A673 (cell line): Measurements from ENCODE around the gene CD180. TPM values are rescaled to one million over a fixed set of nuclear protein-coding genes. Genes with fewer than 3 reads are reported as not detected.

Experiments
- BruUV-seq: library from RNA; stranded (reverse); fragments of 400-500 nt; replicated peaks from 2 replicates; lab custom pipeline; 2021; lab: Mats Ljungman, UMichigan
- CTCF ChIA-PET: fragments of 300-600 bp; sonication (Branson Sonifier 250); formaldehyde crosslinking; loops from one replicate; lab custom pipeline; 2022; ENCODE audit warnings: antibody characterized with exemption; lab: Charles Lee
- POLR2A ChIA-PET: fragments of 300-600 bp; sonication (Branson Sonifier 250); formaldehyde crosslinking; loops from one replicate; lab custom pipeline; 2022; ENCODE audit warnings: antibody characterized with exemption; ENCODE audit not compliant: low non-redundant PET; lab: Charles Lee
- DNase-seq: peaks from one replicate; pipeline ENCODE4 v3.0.0-alpha.2; 2015; ENCODE audit warnings: low spot score
- H3K27ac ChIP-seq: fragments of 200-600 bp; sonication (generic); 2 replicates; pipeline ENCODE4 v1.5.1; 2016; ENCODE audit warnings: mixed run types, low read depth, mild to moderate bottlenecking, mixed read lengths, antibody characterized with exemption, low read length; ENCODE audit not compliant: poor library complexity, severe bottlenecking
- H3K27me3 ChIP-seq: fragments of 200-600 bp; sonication (generic); replicated peaks from 2 replicates; pipeline ENCODE4 v1.6.1; 2017; ENCODE audit warnings: mixed run types, low read depth, mild to moderate bottlenecking, mixed read lengths, antibody characterized with exemption, low read length; ENCODE audit not compliant: insufficient read depth, poor library complexity
- H3K36me3 ChIP-seq: fragments of 200-600 bp; sonication (generic); 2 replicates; pipeline ENCODE4 v1.6.1; 2016; ENCODE audit warnings: mixed run types, mild to moderate bottlenecking, mixed read lengths, antibody characterized with exemption, low read length; ENCODE audit not compliant: insufficient read depth, poor library complexity, severe bottlenecking
- H3K4me1 ChIP-seq: fragments of 200-600 bp; sonication (generic); 2 replicates; pipeline ENCODE4 v1.6.1; 2017; ENCODE audit warnings: mixed run types, mild to moderate bottlenecking, mixed read lengths, antibody characterized with exemption, low read length; ENCODE audit not compliant: insufficient read depth, poor library complexity, severe bottlenecking
- H3K4me3 ChIP-seq: fragments of 200-600 bp; sonication (generic); 2 replicates; pipeline ENCODE4 v1.5.1; 2016; ENCODE audit warnings: low read depth, mixed run types, mild to moderate bottlenecking, mixed read lengths, low read length; ENCODE audit not compliant: poor library complexity, severe bottlenecking
- H3K9me3 ChIP-seq: fragments of 200-600 bp; sonication (generic); 2 replicates; pipeline ENCODE4 v1.6.1; 2016; ENCODE audit warnings: mixed run types, low read depth, mild to moderate bottlenecking, mixed read lengths, antibody characterized with exemption, low read length; ENCODE audit not compliant: poor library complexity, severe bottlenecking
- EZH2 ChIP-seq: fragments of 200-600 bp; sonication (generic); IDR thresholded peaks from 2 replicates; pipeline ENCODE4 v1.6.1; 2017; ENCODE audit warnings: borderline replicate concordance, low read depth, mild to moderate bottlenecking, mixed read lengths, antibody characterized with exemption, low read length; ENCODE audit not compliant: poor library complexity, severe bottlenecking
- intact Hi-C: fragments of 100-400 bp; cut with micrococcal nuclease; formaldehyde crosslinking; loops from one replicate; pipeline ENCODE4 v1.10.0; 2022; ENCODE audit not compliant: unreplicated experiment
- total RNA-seq: library from RNA; stranded (reverse); gene quantifications from 2 replicates; pipeline ENCODE4 v1.2.3, GENCODE V29; 2021
- TF ChIP-seq, protein P1 (sequence below): fragments of 300-800, 200-600 bp; sonication (generic); conservative IDR thresholded peaks from 2 replicates; pipeline ENCODE4 v1.5.1; 2017; ENCODE audit warnings: low read depth, mild to moderate bottlenecking, antibody characterized with exemption, low read length, moderate library complexity, mixed read lengths

The CD180 gene
- total RNA-seq, 1 experiment from 2014 or later, result not detected

DNA sequence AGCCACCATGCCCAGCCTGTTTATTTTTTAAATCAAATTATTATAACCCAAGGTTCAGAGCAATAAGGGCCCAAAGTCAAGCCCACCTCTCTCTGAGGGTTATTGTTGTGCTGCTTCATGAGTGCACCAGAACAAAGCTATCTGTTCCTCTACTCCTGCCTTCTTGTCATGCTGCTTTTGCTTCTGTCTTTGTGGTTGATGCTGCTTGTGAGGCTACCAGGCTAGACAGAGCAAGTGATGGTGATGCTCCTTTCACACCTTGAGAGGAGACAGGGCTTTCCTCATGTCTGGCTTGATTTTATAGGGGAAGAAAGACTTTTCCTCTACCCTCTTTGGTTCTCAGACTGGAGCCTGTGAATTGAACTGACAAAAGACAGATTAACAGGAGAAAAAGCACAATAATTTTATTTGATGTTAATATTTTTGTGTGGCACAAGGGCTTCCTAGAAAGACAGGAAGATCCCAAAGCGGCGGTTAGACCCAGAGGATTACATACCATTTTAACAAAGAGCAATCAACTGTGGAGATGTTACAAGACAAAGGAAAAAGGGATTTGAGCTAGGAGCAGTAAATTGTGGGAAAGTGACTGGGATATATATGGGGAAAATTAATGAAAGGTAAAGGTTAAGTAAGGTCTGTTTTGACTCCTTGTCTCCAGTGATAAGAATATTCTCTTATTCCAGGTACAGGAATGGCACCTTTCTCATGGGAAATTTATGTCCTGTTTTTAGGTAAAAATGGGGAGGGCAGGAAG lies 4.4 kb upstream of the CD180 start:
- Histone ChIP-seq H3K27me3 (no peaks in the 10 kb centered on the region), H3K27ac (no peak overlapping the region), H3K4me1 (no peaks in the 10 kb centered on the region), H3K36me3 (no peaks in the 10 kb centered on the region), H3K4me3 (no peak overlapping the region), H3K9me3 (no peaks in the 10 kb centered on the region)
- POLR2A ChIA-PET, result interaction anchor here (0.6 kb wide), 1 partner anchor 1754 kb away, joined by 3 read pairs; no protein-coding TSS in a partner anchor
- no peak for DNase-seq
- intact Hi-C loops, result no loop called here
- BruUV-seq, result no TSS peak
- no peak for TF ChIP-seq EZH2
- TF ChIP-seq, protein P1, sequence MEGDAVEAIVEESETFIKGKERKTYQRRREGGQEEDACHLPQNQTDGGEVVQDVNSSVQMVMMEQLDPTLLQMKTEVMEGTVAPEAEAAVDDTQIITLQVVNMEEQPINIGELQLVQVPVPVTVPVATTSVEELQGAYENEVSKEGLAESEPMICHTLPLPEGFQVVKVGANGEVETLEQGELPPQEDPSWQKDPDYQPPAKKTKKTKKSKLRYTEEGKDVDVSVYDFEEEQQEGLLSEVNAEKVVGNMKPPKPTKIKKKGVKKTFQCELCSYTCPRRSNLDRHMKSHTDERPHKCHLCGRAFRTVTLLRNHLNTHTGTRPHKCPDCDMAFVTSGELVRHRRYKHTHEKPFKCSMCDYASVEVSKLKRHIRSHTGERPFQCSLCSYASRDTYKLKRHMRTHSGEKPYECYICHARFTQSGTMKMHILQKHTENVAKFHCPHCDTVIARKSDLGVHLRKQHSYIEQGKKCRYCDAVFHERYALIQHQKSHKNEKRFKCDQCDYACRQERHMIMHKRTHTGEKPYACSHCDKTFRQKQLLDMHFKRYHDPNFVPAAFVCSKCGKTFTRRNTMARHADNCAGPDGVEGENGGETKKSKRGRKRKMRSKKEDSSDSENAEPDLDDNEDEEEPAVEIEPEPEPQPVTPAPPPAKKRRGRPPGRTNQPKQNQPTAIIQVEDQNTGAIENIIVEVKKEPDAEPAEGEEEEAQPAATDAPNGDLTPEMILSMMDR, result no peak
- CTCF ChIA-PET, result no interaction called here

DNA sequence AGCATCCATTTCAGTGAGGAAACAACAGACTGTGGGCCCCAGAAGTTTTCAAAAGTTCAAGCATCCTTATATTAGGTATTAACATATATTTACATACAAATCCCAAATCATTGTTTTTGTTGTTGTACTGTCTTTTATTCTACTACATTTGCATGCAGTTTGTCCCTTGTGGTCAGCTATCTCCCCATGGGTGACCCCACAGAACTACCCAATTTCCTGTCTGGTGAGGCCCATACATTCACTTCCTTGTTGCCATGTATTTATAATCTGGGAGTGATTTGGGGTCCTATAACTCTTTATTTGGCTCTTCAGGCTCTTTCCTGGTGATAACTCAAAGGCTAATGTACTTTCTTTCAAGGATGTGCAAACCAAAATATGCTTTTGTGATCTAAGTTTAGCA lies 3.3 kb upstream of the CD180 start:
- BruUV-seq, result no TSS peak
- Histone ChIP-seq H3K4me1 (no peaks in the 10 kb centered on the region), H3K36me3 (no peaks in the 10 kb centered on the region), H3K27ac (no peak overlapping the region), H3K9me3 (no peaks in the 10 kb centered on the region), H3K4me3 (no peak overlapping the region), H3K27me3 (no peaks in the 10 kb centered on the region)
- ChIA-PET CTCF (no interaction called here), POLR2A (no interaction called here)
- intact Hi-C loops, result no loop called here
- no peak for DNase-seq
- TF ChIP-seq, protein P1, result no peak

DNA sequence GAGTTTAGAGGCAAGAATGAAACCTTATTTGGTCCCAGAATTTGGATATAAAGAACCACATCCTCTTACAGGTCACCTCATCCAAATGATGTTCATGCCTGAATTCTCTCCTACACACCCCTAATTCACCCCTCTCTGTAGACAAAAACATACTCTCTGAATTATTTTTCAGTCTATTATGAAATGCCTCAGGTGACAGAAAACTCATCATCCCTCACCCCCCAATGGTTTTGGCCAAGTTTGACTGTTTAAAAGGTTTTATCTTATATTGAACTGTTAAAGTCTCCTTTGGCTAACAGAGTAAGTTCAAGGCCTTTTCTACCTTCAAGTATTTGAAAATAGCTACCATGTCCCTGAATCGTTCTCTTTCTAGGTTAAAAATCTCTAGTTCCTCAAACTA lies 2.3 kb upstream of the CD180 start:
- intact Hi-C loops, result no loop called here
- TF ChIP-seq, protein P1, result no peak
- no peak for TF ChIP-seq EZH2
- Histone ChIP-seq H3K27ac (no peak overlapping the region), H3K4me3 (no peak overlapping the region), H3K4me1 (no peaks in the 10 kb centered on the region), H3K36me3 (no peaks in the 10 kb centered on the region), H3K9me3 (no peaks in the 10 kb centered on the region), H3K27me3 (no peaks in the 10 kb centered on the region)
- ChIA-PET CTCF (no interaction called here), POLR2A (no interaction called here)
- BruUV-seq, result no TSS peak
- no peak for DNase-seq
